Measurements from ENCODE around the gene KLHL29. TPM values are rescaled to one million over a fixed set of nuclear protein-coding genes. Genes with fewer than 3 reads are reported as not detected.

KLHL29 gene
- polyA plus RNA-seq, 1 of the 3 experiments (the other 2 are of a cell fraction), result 4.6 TPM

DNA sequence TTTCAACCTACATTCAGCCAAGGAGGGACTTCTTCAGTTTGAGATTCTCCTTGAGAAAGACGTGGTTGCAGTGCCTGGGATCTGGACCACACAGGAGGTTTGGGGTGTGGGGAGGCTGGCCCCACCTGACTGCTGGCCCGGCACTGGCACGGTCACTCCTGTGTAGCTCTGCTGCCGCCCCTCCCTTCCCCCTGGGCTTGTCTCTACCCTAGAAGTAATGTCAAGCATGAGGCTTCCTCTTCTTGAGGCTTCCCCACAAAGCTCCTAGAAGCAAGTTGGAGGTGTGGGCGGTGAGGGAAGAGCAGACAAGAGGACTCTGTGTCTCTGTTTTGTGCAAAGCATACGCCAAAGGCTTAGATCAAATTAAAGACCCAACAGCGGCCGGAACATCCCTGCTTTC is 8.7 kb downstream of the KLHL29 start:
- WGBS (ENCODE audit: low lambda C conversion rate), result 81% methylated on average over 6 of the region's 8 CpGs
- H4K20me1 ChIP-seq (ENCODE audit: insufficient read depth), result no peaks in the 10 kb centered on the region
- no peaks in the 10 kb centered on the region for H3F3A ChIP-seq (replicated peaks; ENCODE audit: insufficient read depth)
- no peaks in the 10 kb centered on the region for H3K9me3 ChIP-seq
- H3K27ac ChIP-seq (ENCODE audit: low read depth in 2 of 2, low read length in 1 of 2), result no peak overlapping the region
- H3K9me2 ChIP-seq, result no peaks in the 10 kb centered on the region
- ChIA-PET CTCF (interaction anchor here (0.7 to 1.4 kb wide), 3 partner anchors 11 to 25 kb away, joined by 3 to 4 read pairs (median 3); no protein-coding TSS in a partner anchor), POLR2A (no interaction called here)
- no peak overlapping the region for H2AFZ ChIP-seq (ENCODE audit: low read depth)
- 0 out of 4 replicates have a peak, but pooled peaks cover 0 to 9% of the 10 kb centered on the region in 2 experiments for H3K4me1 ChIP-seq (ENCODE audit: control insufficient read depth in 1 of 2, insufficient read depth in 2 of 2, low read depth in 1 of 2, low read length in 1 of 2)
- H3K4me2 ChIP-seq, result no peak overlapping the region
- TF ChIP-seq MEF2A (IDR thresholded peaks at IDR 0.05; ENCODE audit: borderline replicate concordance, low read depth), result no peak
- TF ChIP-seq YY1 (IDR thresholded peaks at IDR 0.05; ENCODE audit: low read depth), result no peak
- no peak for TF ChIP-seq TEAD4 (IDR thresholded peaks at IDR 0.05; ENCODE audit: borderline replicate concordance, insufficient read depth)
- TF ChIP-seq, protein P1, sequence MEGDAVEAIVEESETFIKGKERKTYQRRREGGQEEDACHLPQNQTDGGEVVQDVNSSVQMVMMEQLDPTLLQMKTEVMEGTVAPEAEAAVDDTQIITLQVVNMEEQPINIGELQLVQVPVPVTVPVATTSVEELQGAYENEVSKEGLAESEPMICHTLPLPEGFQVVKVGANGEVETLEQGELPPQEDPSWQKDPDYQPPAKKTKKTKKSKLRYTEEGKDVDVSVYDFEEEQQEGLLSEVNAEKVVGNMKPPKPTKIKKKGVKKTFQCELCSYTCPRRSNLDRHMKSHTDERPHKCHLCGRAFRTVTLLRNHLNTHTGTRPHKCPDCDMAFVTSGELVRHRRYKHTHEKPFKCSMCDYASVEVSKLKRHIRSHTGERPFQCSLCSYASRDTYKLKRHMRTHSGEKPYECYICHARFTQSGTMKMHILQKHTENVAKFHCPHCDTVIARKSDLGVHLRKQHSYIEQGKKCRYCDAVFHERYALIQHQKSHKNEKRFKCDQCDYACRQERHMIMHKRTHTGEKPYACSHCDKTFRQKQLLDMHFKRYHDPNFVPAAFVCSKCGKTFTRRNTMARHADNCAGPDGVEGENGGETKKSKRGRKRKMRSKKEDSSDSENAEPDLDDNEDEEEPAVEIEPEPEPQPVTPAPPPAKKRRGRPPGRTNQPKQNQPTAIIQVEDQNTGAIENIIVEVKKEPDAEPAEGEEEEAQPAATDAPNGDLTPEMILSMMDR (IDR thresholded peaks at IDR 0.05), result no peak
- TF ChIP-seq TCF12 (IDR thresholded peaks at IDR 0.05), result no peak
- TF ChIP-seq SIN3A (IDR thresholded peaks at IDR 0.05; ENCODE audit: borderline replicate concordance, low read depth, low read length), result no peak
- no peak for TF ChIP-seq POLR2AphosphoS5 (IDR thresholded peaks at IDR 0.05; ENCODE audit: low read depth, low read length)
- TF ChIP-seq SMC3 (IDR thresholded peaks at IDR 0.05; ENCODE audit: low read depth, low read length), result no peak
- TF ChIP-seq MXI1 (IDR thresholded peaks at IDR 0.05; ENCODE audit: low read depth, low read length), result no peak
- TF ChIP-seq FOXM1 (IDR thresholded peaks at IDR 0.05; ENCODE audit: low read depth), result no peak
- TF ChIP-seq EZH2phosphoT487 (IDR thresholded peaks at IDR 0.05; ENCODE audit: borderline replicate concordance, low read depth), result no peak
- no peak for TF ChIP-seq JUND (IDR thresholded peaks at IDR 0.05)
- no peak for TF ChIP-seq EP300 (IDR thresholded peaks at IDR 0.05; ENCODE audit: borderline replicate concordance in 1 of 2, low read depth in 1 of 2, low read length in 1 of 2)
- no peak for TF ChIP-seq FOSL2 (IDR thresholded peaks at IDR 0.05; ENCODE audit: borderline replicate concordance, low read depth)
- no peaks in the 10 kb centered on the region for H3K79me2 ChIP-seq (ENCODE audit: insufficient read depth)
- DNase-seq, result no peak
- H3K27me3 ChIP-seq (ENCODE audit: insufficient read depth), result no peaks in the 10 kb centered on the region
- no peak overlapping the region for H3K9ac ChIP-seq
- no peak overlapping the region for H3K4me3 ChIP-seq (ENCODE audit: low read depth in 2 of 2, low read length in 1 of 2)
- H3K36me3 ChIP-seq (replicated peaks in 1 of 2; ENCODE audit: control insufficient read depth in 1 of 2, insufficient read depth in 2 of 2, low read length in 1 of 2), result no peaks in the 10 kb centered on the region

DNA sequence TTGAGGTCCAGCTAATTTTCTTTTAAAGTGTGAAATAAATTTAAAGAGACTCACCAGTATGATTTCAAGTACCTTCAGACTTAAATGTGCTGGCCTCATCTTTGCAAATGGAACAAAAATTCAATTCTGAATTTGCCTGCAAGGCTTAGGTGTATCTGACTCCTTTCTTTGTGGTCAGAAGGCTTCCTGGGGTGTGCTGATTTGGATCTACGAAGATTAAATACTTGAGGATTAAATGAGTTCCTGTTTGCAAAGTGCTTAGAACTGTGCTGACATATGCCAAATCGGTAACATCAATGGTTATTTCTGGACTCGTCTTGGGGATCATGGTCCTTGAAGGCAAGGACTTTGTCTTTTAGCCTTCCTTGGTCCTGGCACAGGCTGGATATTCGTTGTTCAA is 9.7 kb downstream of the KLHL29 start:
- 0 out of 4 replicates have a peak, but pooled peaks cover 0 to 4% of the 10 kb centered on the region in 2 experiments for H3K4me1 ChIP-seq (ENCODE audit: control insufficient read depth in 1 of 2, insufficient read depth in 2 of 2, low read depth in 1 of 2, low read length in 1 of 2)
- no peaks in the 10 kb centered on the region for H3K9me2 ChIP-seq
- ChIA-PET POLR2A (no interaction called here), CTCF (interaction anchor here (0.8 to 1.9 kb wide), 3 partner anchors 10 to 21 kb away, joined by 3 to 9 read pairs (median 4); no protein-coding TSS in a partner anchor)
- H3K4me3 ChIP-seq (ENCODE audit: low read depth in 2 of 2, low read length in 1 of 2), result no peak overlapping the region
- no peaks in the 10 kb centered on the region for H4K20me1 ChIP-seq (ENCODE audit: insufficient read depth)
- no peaks in the 10 kb centered on the region for H3K27me3 ChIP-seq (ENCODE audit: insufficient read depth)
- no peak overlapping the region for H3K9ac ChIP-seq
- no peak overlapping the region for H3K4me2 ChIP-seq
- H3K79me2 ChIP-seq (ENCODE audit: insufficient read depth), result no peaks in the 10 kb centered on the region; the same call in 1 of the 2 replicates
- H3K9me3 ChIP-seq, result no peaks in the 10 kb centered on the region
- 79% methylated on average over 4 of the region's 4 CpGs for WGBS (ENCODE audit: low lambda C conversion rate)
- H2AFZ ChIP-seq (ENCODE audit: low read depth), result no peak overlapping the region
- no peaks in the 10 kb centered on the region for H3F3A ChIP-seq (replicated peaks; ENCODE audit: insufficient read depth)
- no peaks in the 10 kb centered on the region for H3K36me3 ChIP-seq (replicated peaks in 1 of 2; ENCODE audit: control insufficient read depth in 1 of 2, insufficient read depth in 2 of 2, low read length in 1 of 2)
- no peak overlapping the region for H3K27ac ChIP-seq (ENCODE audit: low read depth in 2 of 2, low read length in 1 of 2)
- no peak for DNase-seq
- TF ChIP-seq CHD2 (IDR thresholded peaks at IDR 0.05; ENCODE audit: low read length, partially characterized antibody), result no peak
- no peak for TF ChIP-seq TAF1 (IDR thresholded peaks at IDR 0.05; ENCODE audit: borderline replicate concordance, low read depth, low read length)
- no peak for TF ChIP-seq NRF1 (IDR thresholded peaks at IDR 0.05; ENCODE audit: low read depth, low read length)
- TF ChIP-seq, protein P1 (IDR thresholded peaks at IDR 0.05), result no peak

All from SK-N-SH (cell line).